ENCODE measurements around the gene MACROH2A1. TPM values are rescaled to one million over a fixed set of nuclear protein-coding genes. Genes with fewer than 3 reads are reported as not detected.

Gene MACROH2A1
- total and polyA plus RNA-seq, 2 experiments from 2014 or later, result 64.9 to 81.6 TPM

DNA sequence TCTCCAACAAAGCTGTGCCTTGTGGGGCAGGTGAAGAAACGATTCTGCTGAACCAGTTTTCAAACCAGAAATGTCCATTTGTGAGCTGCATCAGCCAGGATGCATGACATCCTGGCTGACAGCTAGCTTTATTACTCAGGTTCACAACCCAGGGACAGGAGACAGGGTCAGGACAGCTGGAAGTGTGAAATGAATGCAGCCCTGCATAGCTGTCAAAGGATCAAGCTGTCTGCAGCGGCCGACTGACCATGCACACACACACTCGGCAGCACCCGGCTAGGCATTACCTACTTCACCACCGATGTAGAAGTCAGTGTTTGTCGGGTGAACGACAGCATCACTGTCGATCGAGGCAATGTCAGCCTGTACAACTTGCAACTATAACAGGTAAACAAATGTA, 48.5 kb downstream of the MACROH2A1 start:
- ATAC-seq (no peak), DNase-seq (ENCODE audit: low spot score) (no peak)
- no peaks in the 10 kb centered on the region for H3K27me3 Mint-ChIP-seq (ENCODE audit: insufficient read depth, low read depth, poor library complexity)
- Histone ChIP-seq H3K27me3 (ENCODE audit: insufficient read depth) (no peaks in the 10 kb centered on the region), H3K27ac (ENCODE audit: low read depth) (no peak overlapping the region), H3K79me2 (replicated peaks; ENCODE audit: insufficient read depth) (no peaks in the 10 kb centered on the region), H3K4me1 (ENCODE audit: insufficient read depth) (no peaks in the 10 kb centered on the region), H3K36me3 (ENCODE audit: insufficient read depth) (no peaks in the 10 kb centered on the region), H2AFZ (no peak overlapping the region), H3K4me2 (no peak overlapping the region), H3F3A (replicated peaks; ENCODE audit: low read depth) (no peaks in the 10 kb centered on the region), H3K4me3 (no peak overlapping the region), H3K9me2 (ENCODE audit: insufficient read depth) (no peaks in the 10 kb centered on the region), H4K20me1 (replicated peaks; ENCODE audit: insufficient read depth) (no peaks in the 10 kb centered on the region; the same call in 1 of the 2 replicates)
- no peak overlapping the region for H3K4me3 Mint-ChIP-seq
- H3K36me3 Mint-ChIP-seq (ENCODE audit: low read depth), result peaks cover 23% of the 10 kb centered on the region
- H3K27ac Mint-ChIP-seq, result no peak overlapping the region
- no peaks in the 10 kb centered on the region for H3K4me1 Mint-ChIP-seq
- no peaks in the 10 kb centered on the region for H3K9me3 Mint-ChIP-seq
- TF ChIP-seq CREB1 (CRISPR knock-in tag; IDR thresholded peaks at IDR 0.05; ENCODE audit: low read depth) (no peak), ZNF331 (CRISPR knock-in tag; IDR thresholded peaks at IDR 0.05; ENCODE audit: low read depth) (no peak), REST (IDR thresholded peaks at IDR 0.05; ENCODE audit: unreplicated experiment) (no peak), JUNB (IDR thresholded peaks at IDR 0.05; ENCODE audit: unreplicated experiment) (no peak), STAT1 (IDR thresholded peaks at IDR 0.05; ENCODE audit: unreplicated experiment) (no peak), ETS1 (IDR thresholded peaks at IDR 0.05) (no peak), POLR2AphosphoS5 (IDR thresholded peaks at IDR 0.05; ENCODE audit: low read depth) (no peak)
- TF ChIP-seq, protein P1, sequence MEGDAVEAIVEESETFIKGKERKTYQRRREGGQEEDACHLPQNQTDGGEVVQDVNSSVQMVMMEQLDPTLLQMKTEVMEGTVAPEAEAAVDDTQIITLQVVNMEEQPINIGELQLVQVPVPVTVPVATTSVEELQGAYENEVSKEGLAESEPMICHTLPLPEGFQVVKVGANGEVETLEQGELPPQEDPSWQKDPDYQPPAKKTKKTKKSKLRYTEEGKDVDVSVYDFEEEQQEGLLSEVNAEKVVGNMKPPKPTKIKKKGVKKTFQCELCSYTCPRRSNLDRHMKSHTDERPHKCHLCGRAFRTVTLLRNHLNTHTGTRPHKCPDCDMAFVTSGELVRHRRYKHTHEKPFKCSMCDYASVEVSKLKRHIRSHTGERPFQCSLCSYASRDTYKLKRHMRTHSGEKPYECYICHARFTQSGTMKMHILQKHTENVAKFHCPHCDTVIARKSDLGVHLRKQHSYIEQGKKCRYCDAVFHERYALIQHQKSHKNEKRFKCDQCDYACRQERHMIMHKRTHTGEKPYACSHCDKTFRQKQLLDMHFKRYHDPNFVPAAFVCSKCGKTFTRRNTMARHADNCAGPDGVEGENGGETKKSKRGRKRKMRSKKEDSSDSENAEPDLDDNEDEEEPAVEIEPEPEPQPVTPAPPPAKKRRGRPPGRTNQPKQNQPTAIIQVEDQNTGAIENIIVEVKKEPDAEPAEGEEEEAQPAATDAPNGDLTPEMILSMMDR (conservative IDR thresholded peaks at IDR 0.05; ENCODE audit: low read depth in 2 of 2), result no peak
- TF ChIP-seq, protein P2, sequence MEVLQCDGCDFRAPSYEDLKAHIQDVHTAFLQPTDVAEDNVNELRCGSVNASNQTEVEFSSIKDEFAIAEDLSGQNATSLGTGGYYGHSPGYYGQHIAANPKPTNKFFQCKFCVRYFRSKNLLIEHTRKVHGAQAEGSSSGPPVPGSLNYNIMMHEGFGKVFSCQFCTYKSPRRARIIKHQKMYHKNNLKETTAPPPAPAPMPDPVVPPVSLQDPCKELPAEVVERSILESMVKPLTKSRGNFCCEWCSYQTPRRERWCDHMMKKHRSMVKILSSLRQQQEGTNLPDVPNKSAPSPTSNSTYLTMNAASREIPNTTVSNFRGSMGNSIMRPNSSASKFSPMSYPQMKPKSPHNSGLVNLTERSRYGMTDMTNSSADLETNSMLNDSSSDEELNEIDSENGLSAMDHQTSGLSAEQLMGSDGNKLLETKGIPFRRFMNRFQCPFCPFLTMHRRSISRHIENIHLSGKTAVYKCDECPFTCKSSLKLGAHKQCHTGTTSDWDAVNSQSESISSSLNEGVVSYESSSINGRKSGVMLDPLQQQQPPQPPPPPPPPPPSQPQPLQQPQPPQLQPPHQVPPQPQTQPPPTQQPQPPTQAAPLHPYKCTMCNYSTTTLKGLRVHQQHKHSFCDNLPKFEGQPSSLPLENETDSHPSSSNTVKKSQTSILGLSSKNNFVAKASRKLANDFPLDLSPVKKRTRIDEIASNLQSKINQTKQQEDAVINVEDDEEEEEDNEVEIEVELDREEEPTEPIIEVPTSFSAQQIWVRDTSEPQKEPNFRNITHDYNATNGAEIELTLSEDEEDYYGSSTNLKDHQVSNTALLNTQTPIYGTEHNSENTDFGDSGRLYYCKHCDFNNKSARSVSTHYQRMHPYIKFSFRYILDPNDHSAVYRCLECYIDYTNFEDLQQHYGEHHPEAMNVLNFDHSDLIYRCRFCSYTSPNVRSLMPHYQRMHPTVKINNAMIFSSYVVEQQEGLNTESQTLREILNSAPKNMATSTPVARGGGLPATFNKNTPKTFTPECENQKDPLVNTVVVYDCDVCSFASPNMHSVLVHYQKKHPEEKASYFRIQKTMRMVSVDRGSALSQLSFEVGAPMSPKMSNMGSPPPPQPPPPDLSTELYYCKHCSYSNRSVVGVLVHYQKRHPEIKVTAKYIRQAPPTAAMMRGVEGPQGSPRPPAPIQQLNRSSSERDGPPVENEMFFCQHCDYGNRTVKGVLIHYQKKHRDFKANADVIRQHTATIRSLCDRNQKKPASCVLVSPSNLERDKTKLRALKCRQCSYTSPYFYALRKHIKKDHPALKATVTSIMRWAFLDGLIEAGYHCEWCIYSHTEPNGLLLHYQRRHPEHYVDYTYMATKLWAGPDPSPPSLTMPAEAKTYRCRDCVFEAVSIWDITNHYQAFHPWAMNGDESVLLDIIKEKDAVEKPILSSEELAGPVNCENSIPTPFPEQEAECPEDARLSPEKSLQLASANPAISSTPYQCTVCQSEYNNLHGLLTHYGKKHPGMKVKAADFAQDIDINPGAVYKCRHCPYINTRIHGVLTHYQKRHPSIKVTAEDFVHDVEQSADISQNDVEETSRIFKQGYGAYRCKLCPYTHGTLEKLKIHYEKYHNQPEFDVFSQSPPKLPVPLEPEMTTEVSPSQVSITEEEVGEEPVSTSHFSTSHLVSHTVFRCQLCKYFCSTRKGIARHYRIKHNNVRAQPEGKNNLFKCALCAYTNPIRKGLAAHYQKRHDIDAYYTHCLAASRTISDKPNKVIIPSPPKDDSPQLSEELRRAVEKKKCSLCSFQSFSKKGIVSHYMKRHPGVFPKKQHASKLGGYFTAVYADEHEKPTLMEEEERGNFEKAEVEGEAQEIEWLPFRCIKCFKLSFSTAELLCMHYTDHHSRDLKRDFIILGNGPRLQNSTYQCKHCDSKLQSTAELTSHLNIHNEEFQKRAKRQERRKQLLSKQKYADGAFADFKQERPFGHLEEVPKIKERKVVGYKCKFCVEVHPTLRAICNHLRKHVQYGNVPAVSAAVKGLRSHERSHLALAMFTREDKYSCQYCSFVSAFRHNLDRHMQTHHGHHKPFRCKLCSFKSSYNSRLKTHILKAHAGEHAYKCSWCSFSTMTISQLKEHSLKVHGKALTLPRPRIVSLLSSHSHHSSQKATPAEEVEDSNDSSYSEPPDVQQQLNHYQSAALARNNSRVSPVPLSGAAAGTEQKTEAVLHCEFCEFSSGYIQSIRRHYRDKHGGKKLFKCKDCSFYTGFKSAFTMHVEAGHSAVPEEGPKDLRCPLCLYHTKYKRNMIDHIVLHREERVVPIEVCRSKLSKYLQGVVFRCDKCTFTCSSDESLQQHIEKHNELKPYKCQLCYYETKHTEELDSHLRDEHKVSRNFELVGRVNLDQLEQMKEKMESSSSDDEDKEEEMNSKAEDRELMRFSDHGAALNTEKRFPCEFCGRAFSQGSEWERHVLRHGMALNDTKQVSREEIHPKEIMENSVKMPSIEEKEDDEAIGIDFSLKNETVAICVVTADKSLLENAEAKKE (CRISPR knock-in tag; IDR thresholded peaks at IDR 0.05), result no peak

All from GM23338 (cell line).